Fibroblast of mammary gland (primary cell): ENCODE data around the gene HEATR5B.

Experiments
- DNase-seq: peaks from one replicate; pipeline ENCODE4 v3.0.0-alpha.2; 2010; ENCODE audit warnings: low read depth
- H3K4me3 ChIP-seq: 2 replicates; pipeline ENCODE4 v1.5.1; 2011; ENCODE audit warnings: low read depth, mild to moderate bottlenecking, low read length, moderate library complexity; ENCODE audit not compliant: control insufficient read depth
- TF ChIP-seq, protein P1 (sequence below): conservative IDR thresholded peaks from 2 replicates; pipeline ENCODE4 v1.5.1; 2011; ENCODE audit warnings: low read depth, low read length, inconsistent platforms; ENCODE audit not compliant: control insufficient read depth, insufficient read depth

HEATR5B gene

GRCh38 chr2:37020887-37021796, 63.0 kb downstream of the HEATR5B start:
- H3K4me3 ChIP-seq: no peak overlapping the region
- peak; percentile 56 for DNase-seq
- TF ChIP-seq, protein P1, sequence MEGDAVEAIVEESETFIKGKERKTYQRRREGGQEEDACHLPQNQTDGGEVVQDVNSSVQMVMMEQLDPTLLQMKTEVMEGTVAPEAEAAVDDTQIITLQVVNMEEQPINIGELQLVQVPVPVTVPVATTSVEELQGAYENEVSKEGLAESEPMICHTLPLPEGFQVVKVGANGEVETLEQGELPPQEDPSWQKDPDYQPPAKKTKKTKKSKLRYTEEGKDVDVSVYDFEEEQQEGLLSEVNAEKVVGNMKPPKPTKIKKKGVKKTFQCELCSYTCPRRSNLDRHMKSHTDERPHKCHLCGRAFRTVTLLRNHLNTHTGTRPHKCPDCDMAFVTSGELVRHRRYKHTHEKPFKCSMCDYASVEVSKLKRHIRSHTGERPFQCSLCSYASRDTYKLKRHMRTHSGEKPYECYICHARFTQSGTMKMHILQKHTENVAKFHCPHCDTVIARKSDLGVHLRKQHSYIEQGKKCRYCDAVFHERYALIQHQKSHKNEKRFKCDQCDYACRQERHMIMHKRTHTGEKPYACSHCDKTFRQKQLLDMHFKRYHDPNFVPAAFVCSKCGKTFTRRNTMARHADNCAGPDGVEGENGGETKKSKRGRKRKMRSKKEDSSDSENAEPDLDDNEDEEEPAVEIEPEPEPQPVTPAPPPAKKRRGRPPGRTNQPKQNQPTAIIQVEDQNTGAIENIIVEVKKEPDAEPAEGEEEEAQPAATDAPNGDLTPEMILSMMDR: no peak

GRCh38 chr2:37020212-37020886, 63.8 kb downstream of the HEATR5B start:
- no peak overlapping the region for H3K4me3 ChIP-seq
- DNase-seq: peak; percentile 81
- TF ChIP-seq, protein P1: no peak

GRCh38 chr2:37013315-37013641, 70.9 kb downstream of the HEATR5B start:
- TF ChIP-seq, protein P1: no peak
- H3K4me3 ChIP-seq: no peak overlapping the region

GRCh38 chr2:37011130-37011529, 73.0 kb downstream of the HEATR5B start:
- no peak for DNase-seq
- no peak overlapping the region for H3K4me3 ChIP-seq
- TF ChIP-seq, protein P1: no peak

More at GRCh38 chr2:37013315-37013641, 70.9 kb downstream of the HEATR5B start:
- no peak for DNase-seq

- TF ChIP-seq, protein P1: peak; percentile 61
- H3K4me3 ChIP-seq: no peak overlapping the region
- peak; percentile 45 for DNase-seq
These were observed 78.9 kb downstream of the HEATR5B start for GRCh38 chr2:37005118-37005868.

- no peak for DNase-seq
- TF ChIP-seq, protein P1: no peak
- H3K4me3 ChIP-seq: no peak overlapping the region
These were observed 83.1 kb downstream of the HEATR5B start for GRCh38 chr2:37000988-37001556.
